Keratinocyte (primary cell): ENCODE measurements around the gene OSGIN1. TPM values are rescaled to one million over a fixed set of nuclear protein-coding genes. Genes with fewer than 3 reads are reported as not detected.

Experiments
- DNase-seq: peaks from one replicate; pipeline ENCODE4 v3.0.0-alpha.2; 2011; ENCODE audit warnings: low read depth, missing footprints, low spot score
- FAIRE-seq: peaks from 2 replicates; lab custom pipeline; 2011; peaks lifted over from hg19 to GRCh38; lab: Jason Lieb, UNC
- H2AFZ ChIP-seq: 2 replicates; pipeline ENCODE4 v1.6.0; 2012; ENCODE audit warnings: low read length, control low read depth, inconsistent platforms; ENCODE audit not compliant: control insufficient read depth
- H3K27ac ChIP-seq: 2 replicates; pipeline ENCODE4 v1.5.1; 2011; ENCODE audit warnings: low read length; ENCODE audit not compliant: control insufficient read depth, insufficient read depth
- H3K27me3 ChIP-seq: 3 replicates; pipeline ENCODE4 v1.6.0; 2011; ENCODE audit warnings: low read length; ENCODE audit not compliant: control insufficient read depth, insufficient read depth; ENCODE audit errors: extremely low read depth
- H3K36me3 ChIP-seq, 2 experiments: 2 replicates in 1 of 2; 3 replicates in 1 of 2; pipeline ENCODE4 v1.5.1; 2011; ENCODE audit warnings: low read length in 2 of 2, mild to moderate bottlenecking in 1 of 2; ENCODE audit not compliant: control insufficient read depth in 2 of 2, insufficient read depth in 2 of 2; ENCODE audit errors: extremely low read depth in 1 of 2
- H3K4me1 ChIP-seq: 3 replicates; pipeline ENCODE4 v1.5.1; 2011; ENCODE audit warnings: low read length; ENCODE audit not compliant: control insufficient read depth, insufficient read depth; ENCODE audit errors: extremely low read depth
- H3K4me2 ChIP-seq: 3 replicates; pipeline ENCODE4 v1.6.0; 2011; ENCODE audit warnings: low read depth, low read length; ENCODE audit not compliant: control insufficient read depth, insufficient read depth; ENCODE audit errors: extremely low read depth
- H3K4me3 ChIP-seq, 3 experiments: fragments of 200-600 bp in 1 of 3; sonication (generic) in 1 of 3; 2 replicates in 2 of 3; 3 replicates in 1 of 3; pipeline ENCODE4 v1.5.1; 2011 to 2016; ENCODE audit warnings: low read length in 3 of 3, mild to moderate bottlenecking in 3 of 3, control low read depth in 2 of 3, inconsistent platforms in 1 of 3, low read depth in 1 of 3, mixed read lengths in 1 of 3, mixed run types in 1 of 3, moderate library complexity in 1 of 3; ENCODE audit not compliant: control insufficient read depth in 2 of 3, insufficient read depth in 2 of 3; ENCODE audit errors: extremely low read depth in 1 of 3
- H3K79me2 ChIP-seq: 2 replicates; pipeline ENCODE4 v1.6.0; 2012; ENCODE audit warnings: low read length; ENCODE audit not compliant: control insufficient read depth, insufficient read depth
- H3K9ac ChIP-seq: 3 replicates; pipeline ENCODE4 v1.6.0; 2011; ENCODE audit warnings: low read length; ENCODE audit not compliant: control insufficient read depth, insufficient read depth; ENCODE audit errors: extremely low read depth
- H3K9me1 ChIP-seq: 3 replicates; pipeline ENCODE4 v1.6.0; 2011; ENCODE audit warnings: low read length; ENCODE audit not compliant: control insufficient read depth, insufficient read depth; ENCODE audit errors: extremely low read depth
- H3K9me3 ChIP-seq: 2 replicates; pipeline ENCODE4 v1.5.1; 2012; ENCODE audit warnings: low read depth, low read length; ENCODE audit not compliant: control insufficient read depth
- H4K20me1 ChIP-seq: 3 replicates; pipeline ENCODE4 v1.6.0; 2011; ENCODE audit warnings: low read length; ENCODE audit not compliant: control insufficient read depth, insufficient read depth; ENCODE audit errors: extremely low read depth
- CTCF ChIP-seq, 3 experiments: IDR thresholded peaks in 1 of 3; conservative IDR thresholded peaks in 1 of 3; optimal IDR thresholded peaks in 1 of 3; 2 replicates in 2 of 3; 3 replicates in 1 of 3; pipeline versions ENCODE3 to v1.5.1; 2011; ENCODE audit warnings: low read length in 3 of 3, mild to moderate bottlenecking in 3 of 3, moderate library complexity in 2 of 3, control low read depth in 1 of 3, inconsistent platforms in 1 of 3; ENCODE audit not compliant: insufficient read depth in 2 of 3; ENCODE audit errors: extremely low read depth in 1 of 3
- EZH2 ChIP-seq: IDR thresholded peaks from one replicate; pipeline ENCODE4 v1.6.1; 2012; ENCODE audit warnings: inconsistent platforms, mild to moderate bottlenecking, low read length, moderate library complexity
- dilution Hi-C: fragments of 300-500 bp; cut with MboI; formaldehyde crosslinking; loops from one replicate; pipeline ENCODE4 v1.7.0; 2020; ENCODE audit warnings: low sequenced_read_pairs; ENCODE audit not compliant: extremely low pct_ligation_motif_present
- polyA plus RNA-seq, 5 experiments: library from polyadenylated mRNA; depleted of rRNA in 3 of 5; stranded (reverse) in 3 of 5; stranded (forward) in 1 of 5; unstranded in 1 of 5; fragments of >200 nt; gene quantifications; 1 replicate in 1 of 5; 2 replicates in 3 of 5; 3 replicates in 1 of 5; pipeline versions ENCODE4 v1.2.1 to v1.2.3, GENCODE V29; 2011 to 2012; ENCODE audit warnings: missing spikeins in 2 of 5, low read depth in 1 of 5, low replicate concordance in 1 of 5

OSGIN1 gene
- polyA plus RNA-seq, 1 donor (not counting 4 experiments of a cell fraction or from before 2014, with no cell fraction given), result 2.1 TPM

GRCh38 chr16:83994703-83995102 lies 41.7 kb downstream of the OSGIN1 start:
- Histone ChIP-seq H3K4me3 (no peak overlapping the region), H3K4me2 (no peak overlapping the region), H3K79me2 (no peaks in the 10 kb centered on the region), H3K4me1 (peaks cover 13% of the 10 kb centered on the region), H2AFZ (no peak overlapping the region), H3K9ac (no peak overlapping the region), H3K36me3 (no peaks in the 10 kb centered on the region), H4K20me1 (no peaks in the 10 kb centered on the region), H3K27me3 (peaks cover 17% of the 10 kb centered on the region), H3K9me3 (no peaks in the 10 kb centered on the region), H3K9me1 (no peaks in the 10 kb centered on the region), H3K27ac (no peak overlapping the region)
- FAIRE-seq, result no peak
- TF ChIP-seq EZH2 (no peak), CTCF (optimal IDR thresholded peaks at IDR 0.05 in 1 of 3, IDR thresholded peaks at IDR 0.05 in 1 of 3, conservative IDR thresholded peaks at IDR 0.05 in 1 of 3; ENCODE audit: extremely low read depth in 1 of 3, insufficient read depth in 2 of 3, low read length in 3 of 3) (no peak)
- dilution Hi-C loops, result no loop called here
- no peak for DNase-seq

DNA sequence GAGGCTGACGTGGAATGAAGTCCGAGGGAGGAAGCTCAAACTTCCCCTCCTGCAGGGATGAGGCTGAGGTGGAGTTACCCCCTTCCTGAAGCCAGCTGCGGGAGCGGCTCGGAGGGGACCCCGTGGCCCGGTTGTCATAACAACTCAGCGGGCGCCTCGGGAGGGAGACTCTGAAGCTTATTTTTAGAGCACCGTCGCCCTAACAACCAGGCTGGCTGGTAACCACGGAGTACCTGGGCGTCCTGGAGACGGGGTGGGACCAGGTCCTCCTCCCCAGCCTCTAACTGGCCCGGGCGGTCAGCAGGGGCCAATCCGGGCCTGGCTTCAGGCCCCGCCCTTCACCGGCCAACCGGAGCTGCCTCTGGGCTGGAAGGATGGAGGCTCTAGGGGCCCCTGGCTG lies 42.7 kb downstream of the OSGIN1 start:
- Histone ChIP-seq H3K9ac (no peak overlapping the region), H3K4me1 (peaks cover 13% of the 10 kb centered on the region), H3K4me2 (no peak overlapping the region), H3K9me1 (no peaks in the 10 kb centered on the region), H4K20me1 (no peaks in the 10 kb centered on the region), H2AFZ (no peak overlapping the region), H3K36me3 (no peaks in the 10 kb centered on the region), H3K9me3 (no peaks in the 10 kb centered on the region), H3K4me3 (no peak overlapping the region), H3K27ac (no peak overlapping the region), H3K27me3 (peaks cover 8% of the 10 kb centered on the region), H3K79me2 (no peaks in the 10 kb centered on the region)
- no peak for DNase-seq
- dilution Hi-C loops, result no loop called here
- no peak for TF ChIP-seq CTCF (optimal IDR thresholded peaks at IDR 0.05 in 1 of 3, IDR thresholded peaks at IDR 0.05 in 1 of 3, conservative IDR thresholded peaks at IDR 0.05 in 1 of 3; ENCODE audit: extremely low read depth in 1 of 3, insufficient read depth in 2 of 3, low read length in 3 of 3)
- no peak for TF ChIP-seq EZH2
- FAIRE-seq, result no peak
